ENCODE results near the gene AMOTL2.

The AMOTL2 gene

GRCh38 chr3:134327594-134327975 lies 46.7 kb downstream of the AMOTL2 start:
- no peak overlapping the region for H3K4me3 ChIP-seq (ENCODE audit: low read length in 2 of 2)
- H3K9ac ChIP-seq (ENCODE audit: low read depth in 1 of 2, low read length in 2 of 2): no peak overlapping the region
- H3K27ac ChIP-seq (ENCODE audit: low read depth in 2 of 2, low read length in 2 of 2): no peak overlapping the region
- H3K4me1 ChIP-seq (ENCODE audit: control insufficient read depth in 2 of 2, insufficient read depth in 2 of 2, low read length in 2 of 2): peaks cover 0 to 5% of the 10 kb centered on the region in 2 donors
- H3K27me3 ChIP-seq (ENCODE audit: control insufficient read depth in 2 of 2, insufficient read depth in 2 of 2, low read length in 2 of 2): no peaks in the 10 kb centered on the region
- no peaks in the 10 kb centered on the region for H3K36me3 ChIP-seq (ENCODE audit: control insufficient read depth in 2 of 2, insufficient read depth in 2 of 2, low read length in 2 of 2)
- H3K9me3 ChIP-seq (ENCODE audit: control insufficient read depth in 2 of 2, low read length in 2 of 2): no peaks in the 10 kb centered on the region

DNA sequence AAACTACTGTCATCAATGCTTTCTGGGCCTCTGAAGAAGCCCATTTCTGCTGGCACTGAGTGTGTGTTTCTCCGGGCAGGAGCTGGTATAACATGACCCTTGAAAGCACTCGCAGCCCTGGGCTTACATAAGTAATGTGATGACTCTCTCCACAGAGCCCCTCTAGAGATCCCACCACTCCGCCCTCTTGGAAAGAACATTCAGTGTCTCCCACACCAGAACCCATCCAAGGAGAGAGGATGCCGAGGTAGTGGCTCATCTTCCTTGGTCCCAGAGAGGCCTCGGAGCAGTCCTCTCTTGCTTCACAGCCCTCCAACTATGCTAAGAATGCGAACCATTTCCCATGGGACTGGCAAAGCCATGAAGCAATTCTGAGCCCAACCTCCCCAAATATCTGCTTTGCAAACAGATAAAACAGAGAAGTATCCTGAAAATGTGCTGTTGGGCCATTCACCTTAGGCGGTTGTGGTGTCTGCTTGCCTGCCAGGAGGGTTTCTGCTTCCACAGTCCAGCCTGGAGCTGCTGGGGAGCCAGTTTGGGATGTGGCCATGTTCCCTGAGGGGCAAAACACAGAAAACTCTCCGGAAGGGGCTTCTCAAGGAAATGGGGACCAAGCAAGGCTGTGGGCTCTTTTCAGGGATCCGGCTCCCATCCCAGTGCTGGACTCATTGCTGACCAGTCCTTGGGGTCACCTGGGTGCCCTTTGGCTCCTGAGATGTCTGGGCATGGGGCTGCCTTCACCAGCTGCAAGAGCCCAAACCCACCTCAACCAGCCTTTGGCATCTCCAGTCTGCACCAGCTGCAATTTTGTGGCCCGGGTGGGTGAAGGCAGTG lies 47.3 kb downstream of the AMOTL2 start:
- Histone ChIP-seq H3K27ac (ENCODE audit: low read depth in 2 of 2, low read length in 2 of 2) (no peak overlapping the region), H3K4me1 (ENCODE audit: control insufficient read depth in 2 of 2, insufficient read depth in 2 of 2, low read length in 2 of 2) (peaks cover 0 to 5% of the 10 kb centered on the region in 2 donors), H3K9ac (ENCODE audit: low read depth in 1 of 2, low read length in 2 of 2) (no peak overlapping the region), H3K4me3 (ENCODE audit: low read length in 2 of 2) (no peak overlapping the region), H3K27me3 (ENCODE audit: control insufficient read depth in 2 of 2, insufficient read depth in 2 of 2, low read length in 2 of 2) (no peaks in the 10 kb centered on the region), H3K9me3 (ENCODE audit: control insufficient read depth in 2 of 2, low read length in 2 of 2) (no peaks in the 10 kb centered on the region), H3K36me3 (ENCODE audit: control insufficient read depth in 2 of 2, insufficient read depth in 2 of 2, low read length in 2 of 2) (no peaks in the 10 kb centered on the region)

GRCh38 chr3:134326126-134326525 lies 48.1 kb downstream of the AMOTL2 start:
- H3K9ac ChIP-seq (ENCODE audit: low read depth in 1 of 2, low read length in 2 of 2): no peak overlapping the region
- no peaks in the 10 kb centered on the region for H3K27me3 ChIP-seq (ENCODE audit: control insufficient read depth in 2 of 2, insufficient read depth in 2 of 2, low read length in 2 of 2)
- H3K4me3 ChIP-seq (ENCODE audit: low read length in 2 of 2): no peak overlapping the region
- H3K36me3 ChIP-seq (ENCODE audit: control insufficient read depth in 2 of 2, insufficient read depth in 2 of 2, low read length in 2 of 2): no peaks in the 10 kb centered on the region
- no peak overlapping the region for H3K27ac ChIP-seq (ENCODE audit: low read depth in 2 of 2, low read length in 2 of 2)
- H3K4me1 ChIP-seq (ENCODE audit: control insufficient read depth in 2 of 2, insufficient read depth in 2 of 2, low read length in 2 of 2): peaks cover 0 to 5% of the 10 kb centered on the region in 2 donors
- H3K9me3 ChIP-seq (ENCODE audit: control insufficient read depth in 2 of 2, low read length in 2 of 2): no peaks in the 10 kb centered on the region

GRCh38 chr3:134325706-134326105 lies 48.5 kb downstream of the AMOTL2 start:
- Histone ChIP-seq H3K36me3 (ENCODE audit: control insufficient read depth in 2 of 2, insufficient read depth in 2 of 2, low read length in 2 of 2) (no peaks in the 10 kb centered on the region), H3K9me3 (ENCODE audit: control insufficient read depth in 2 of 2, low read length in 2 of 2) (no peaks in the 10 kb centered on the region), H3K4me3 (ENCODE audit: low read length in 2 of 2) (no peak overlapping the region), H3K4me1 (ENCODE audit: control insufficient read depth in 2 of 2, insufficient read depth in 2 of 2, low read length in 2 of 2) (peaks cover 0 to 5% of the 10 kb centered on the region in 2 donors), H3K27me3 (ENCODE audit: control insufficient read depth in 2 of 2, insufficient read depth in 2 of 2, low read length in 2 of 2) (no peaks in the 10 kb centered on the region), H3K9ac (ENCODE audit: low read depth in 1 of 2, low read length in 2 of 2) (no peak overlapping the region), H3K27ac (ENCODE audit: low read depth in 2 of 2, low read length in 2 of 2) (no peak overlapping the region)

DNA sequence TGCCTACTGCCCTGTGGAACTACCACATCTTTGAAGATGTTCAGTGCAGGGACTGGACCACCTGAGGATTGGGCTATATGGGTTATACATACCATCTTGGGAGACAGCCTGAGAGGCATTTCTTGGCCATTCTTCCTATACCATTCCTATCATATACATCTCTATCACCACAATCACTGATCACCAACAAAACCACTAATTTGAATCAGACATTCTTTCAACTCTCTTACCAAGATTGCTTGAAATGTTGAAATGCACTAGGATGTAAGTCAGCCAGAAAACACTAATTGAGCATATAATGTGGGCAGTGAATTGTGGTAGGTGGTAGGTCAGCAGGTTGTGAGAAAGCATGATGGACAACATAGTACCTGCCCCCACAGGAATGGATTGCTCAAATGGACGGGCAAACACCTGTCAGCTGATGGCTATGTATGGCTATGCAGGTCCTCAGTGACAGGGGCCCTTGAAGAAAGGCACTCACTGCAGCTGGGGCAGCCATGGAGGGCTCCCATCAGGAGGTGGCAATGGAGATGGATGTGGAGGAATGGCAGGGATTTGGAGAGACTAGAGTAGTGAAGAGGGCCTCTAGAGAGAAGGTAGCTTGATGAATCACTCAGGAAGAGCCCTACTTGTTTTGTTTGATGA lies 49.1 kb downstream of the AMOTL2 start:
- H3K9ac ChIP-seq (ENCODE audit: low read depth in 1 of 2, low read length in 2 of 2): no peak overlapping the region
- no peaks in the 10 kb centered on the region for H3K27me3 ChIP-seq (ENCODE audit: control insufficient read depth in 2 of 2, insufficient read depth in 2 of 2, low read length in 2 of 2)
- no peak overlapping the region for H3K4me3 ChIP-seq (ENCODE audit: low read length in 2 of 2)
- peaks cover 0 to 5% of the 10 kb centered on the region in 2 donors for H3K4me1 ChIP-seq (ENCODE audit: control insufficient read depth in 2 of 2, insufficient read depth in 2 of 2, low read length in 2 of 2)
- H3K9me3 ChIP-seq (ENCODE audit: control insufficient read depth in 2 of 2, low read length in 2 of 2): no peaks in the 10 kb centered on the region
- H3K27ac ChIP-seq (ENCODE audit: low read depth in 2 of 2, low read length in 2 of 2): no peak overlapping the region
- H3K36me3 ChIP-seq (ENCODE audit: control insufficient read depth in 2 of 2, insufficient read depth in 2 of 2, low read length in 2 of 2): no peaks in the 10 kb centered on the region

GRCh38 chr3:134323966-134324962 lies 50.0 kb downstream of the AMOTL2 start:
- no peak overlapping the region for H3K4me3 ChIP-seq (ENCODE audit: low read length in 2 of 2)
- no peak overlapping the region for H3K9ac ChIP-seq (ENCODE audit: low read depth in 1 of 2, low read length in 2 of 2)
- H3K36me3 ChIP-seq (ENCODE audit: control insufficient read depth in 2 of 2, insufficient read depth in 2 of 2, low read length in 2 of 2): no peaks in the 10 kb centered on the region
- H3K9me3 ChIP-seq (ENCODE audit: control insufficient read depth in 2 of 2, low read length in 2 of 2): no peaks in the 10 kb centered on the region
- H3K27ac ChIP-seq (ENCODE audit: low read depth in 2 of 2, low read length in 2 of 2): no peak overlapping the region
- H3K4me1 ChIP-seq (ENCODE audit: control insufficient read depth in 2 of 2, insufficient read depth in 2 of 2, low read length in 2 of 2): peaks cover 0 to 5% of the 10 kb centered on the region in 2 donors
- no peaks in the 10 kb centered on the region for H3K27me3 ChIP-seq (ENCODE audit: control insufficient read depth in 2 of 2, insufficient read depth in 2 of 2, low read length in 2 of 2)

GRCh38 chr3:134322286-134322685 lies 52.0 kb downstream of the AMOTL2 start:
- Histone ChIP-seq H3K27ac (ENCODE audit: low read depth in 2 of 2, low read length in 2 of 2) (no peak overlapping the region), H3K36me3 (ENCODE audit: control insufficient read depth in 2 of 2, insufficient read depth in 2 of 2, low read length in 2 of 2) (no peaks in the 10 kb centered on the region), H3K9ac (ENCODE audit: low read depth in 1 of 2, low read length in 2 of 2) (no peak overlapping the region), H3K27me3 (ENCODE audit: control insufficient read depth in 2 of 2, insufficient read depth in 2 of 2, low read length in 2 of 2) (no peaks in the 10 kb centered on the region), H3K4me3 (ENCODE audit: low read length in 2 of 2) (no peak overlapping the region), H3K4me1 (ENCODE audit: control insufficient read depth in 2 of 2, insufficient read depth in 2 of 2, low read length in 2 of 2) (peaks cover 0 to 3% of the 10 kb centered on the region in 2 donors), H3K9me3 (ENCODE audit: control insufficient read depth in 2 of 2, low read length in 2 of 2) (no peaks in the 10 kb centered on the region)

DNA sequence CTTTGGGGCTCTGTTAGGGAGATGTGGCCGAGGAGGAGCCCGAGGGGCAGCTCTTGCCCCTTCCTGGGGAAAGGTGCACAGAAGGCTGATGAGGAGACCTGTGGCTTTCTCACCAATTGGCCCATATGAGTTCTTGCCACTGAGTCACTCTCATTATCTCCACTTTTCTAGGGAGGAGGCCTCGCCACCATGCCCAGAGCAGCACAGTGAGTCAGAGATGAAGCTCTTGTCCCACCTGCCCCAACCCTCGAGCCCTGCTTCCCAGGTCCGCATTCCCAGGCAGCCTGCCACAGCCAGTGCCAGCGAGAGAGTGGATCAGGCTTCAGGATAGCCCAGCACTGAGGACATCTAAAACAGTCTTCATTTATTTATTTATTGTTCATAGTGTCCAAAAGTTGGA lies 53.5 kb downstream of the AMOTL2 start:
- no peaks in the 10 kb centered on the region for H3K4me1 ChIP-seq (ENCODE audit: control insufficient read depth in 2 of 2, insufficient read depth in 2 of 2, low read length in 2 of 2)
- no peak overlapping the region for H3K9ac ChIP-seq (ENCODE audit: low read depth in 1 of 2, low read length in 2 of 2)
- H3K9me3 ChIP-seq (ENCODE audit: control insufficient read depth in 2 of 2, low read length in 2 of 2): no peaks in the 10 kb centered on the region
- no peaks in the 10 kb centered on the region for H3K36me3 ChIP-seq (ENCODE audit: control insufficient read depth in 2 of 2, insufficient read depth in 2 of 2, low read length in 2 of 2)
- H3K4me3 ChIP-seq (ENCODE audit: low read length in 2 of 2): no peak overlapping the region
- H3K27me3 ChIP-seq (ENCODE audit: control insufficient read depth in 2 of 2, insufficient read depth in 2 of 2, low read length in 2 of 2): no peaks in the 10 kb centered on the region
- no peak overlapping the region for H3K27ac ChIP-seq (ENCODE audit: low read depth in 2 of 2, low read length in 2 of 2)

DNA sequence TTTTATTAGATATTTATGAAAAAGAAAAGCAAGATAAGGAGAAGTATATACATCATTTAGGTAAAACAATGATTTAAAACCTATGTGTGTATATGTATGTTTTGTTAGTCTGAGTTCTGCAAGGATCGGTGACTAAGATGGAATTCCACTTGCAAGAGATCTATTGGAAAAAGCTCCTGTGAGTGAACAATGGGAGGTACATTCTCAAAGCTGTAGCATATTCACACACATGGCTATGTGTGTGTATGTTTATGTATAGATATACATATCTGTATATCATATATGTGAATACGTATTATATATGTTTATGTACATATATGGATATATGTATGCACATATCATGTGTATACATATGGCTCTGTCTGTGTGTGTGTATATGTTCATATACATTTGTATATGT lies 54.3 kb downstream of the AMOTL2 start:
- no peaks in the 10 kb centered on the region for H3K36me3 ChIP-seq (ENCODE audit: control insufficient read depth in 2 of 2, insufficient read depth in 2 of 2, low read length in 2 of 2)
- peaks cover 0 to 3% of the 10 kb centered on the region in 2 donors for H3K4me1 ChIP-seq (ENCODE audit: control insufficient read depth in 2 of 2, insufficient read depth in 2 of 2, low read length in 2 of 2)
- H3K9ac ChIP-seq (ENCODE audit: low read depth in 1 of 2, low read length in 2 of 2): no peak overlapping the region
- no peaks in the 10 kb centered on the region for H3K9me3 ChIP-seq (ENCODE audit: control insufficient read depth in 2 of 2, low read length in 2 of 2)
- no peak overlapping the region for H3K4me3 ChIP-seq (ENCODE audit: low read length in 2 of 2)
- H3K27ac ChIP-seq (ENCODE audit: low read depth in 2 of 2, low read length in 2 of 2): no peak overlapping the region
- no peaks in the 10 kb centered on the region for H3K27me3 ChIP-seq (ENCODE audit: control insufficient read depth in 2 of 2, insufficient read depth in 2 of 2, low read length in 2 of 2)

Measured in mucosa of rectum (tissue), 2 donors.